Motor neuron (in vitro differentiated cells): ENCODE data around the gene PRX. TPM values are rescaled to one million over a fixed set of nuclear protein-coding genes. Genes with fewer than 3 reads are reported as not detected.
"Not testable (repeated sequence)": the region's sequence is repeated elsewhere in the genome, so short reads cannot be mapped to it uniquely, and the experiment has no call there.

Experiments used
- ATAC-seq, 8 experiments: fragments of 200-7000 bp; cut with Tn5 transposase; replicated peaks in 6 of 8; 2 replicates each; pipeline ENCODE4 v1.8.0; 2021; ENCODE audit warnings: mild to moderate bottlenecking in 8 of 8, moderate library complexity in 8 of 8
- H3K27ac ChIP-seq, 2 donors: fragments of 250-450 bp; sonication (Bioruptor Pico); 2 replicates each; pipeline ENCODE4 v1.9.0; 2021; ENCODE audit warnings: antibody characterized with exemption in 2 of 2, mild to moderate bottlenecking in 2 of 2, moderate library complexity in 1 of 2
- H3K4me1 ChIP-seq, 2 donors: fragments of 250-450 bp; sonication (Bioruptor Pico); replicated peaks in 1 of 2; 2 replicates each; pipeline ENCODE4 v1.6.1; 2021; ENCODE audit warnings: antibody characterized with exemption in 2 of 2, mild to moderate bottlenecking in 2 of 2, moderate library complexity in 1 of 2
- H3K4me3 ChIP-seq, 5 donors: fragments of 250-450 bp; sonication (Bioruptor Pico); 2 replicates each; pipeline ENCODE4 v1.9.0; 2021; ENCODE audit warnings: antibody characterized with exemption in 5 of 5, mild to moderate bottlenecking in 5 of 5, moderate library complexity in 4 of 5
- WGBS, 10 experiments: fragments of 450-650 bp; shearing (Covaris generic); methylation state at CpG; one replicate each; pipeline ENCODE4 v1.0.0; 2022; 5-methylcytosine and 5-hydroxymethylcytosine counted together
- in situ Hi-C, 9 experiments: fragments of 400-800 bp; cut with MboI; loops; one replicate each; pipeline ENCODE4 v1.15.0; 2021; ENCODE audit warnings: low sequenced_read_pairs in 9 of 9, low pct_unique_long_range_greater_than_20kb in 2 of 9; ENCODE audit not compliant: unreplicated experiment in 9 of 9
- total RNA-seq, 8 experiments: library from RNA; unstranded; fragments of 300-600 nt; gene quantifications; 2 replicates each; pipeline versions ENCODE4 v1.2.3 to v1.2.4, GENCODE V29; 2022

Gene PRX
- total RNA-seq, 8 experiments from 2014 or later: 0.71 to 4.1 (median 1.3) TPM

- in situ Hi-C loops: no loop called here
- peak overlapping the region; percentile 86 to 92 for H3K27ac ChIP-seq
- peak overlapping the region; percentile 52 to 86 (median 66) for H3K4me3 ChIP-seq
- H3K4me1 ChIP-seq: peaks cover 12 to 21% of the 10 kb centered on the region in 2 donors
- ATAC-seq: no peak
- 8 to 56% (median 20%) methylated on average over 1 to 11 of the region's 18 CpGs; no CpG with 5 or more reads in 1 of the 10 experiments for WGBS, 10 experiments
Observed at GRCh38 chr19:40444825-40445312, 31.7 kb upstream of the PRX start.

GRCh38 chr19:40444000-40444824, 31.0 kb upstream of the PRX start, which contains the start of gene SERTAD3:
Gene SERTAD3, minus strand, starts transcription at chr19:40444335. Its CDS starts 2,255 bp downstream, at chr19:40442080.
- Histone ChIP-seq H3K27ac (peak within 1 kb of the TSS; percentile 86 to 92), H3K4me1 (peaks cover 12 to 21% of the 10 kb centered on the region in 2 donors), H3K4me3 (peak within 1 kb of the TSS; percentile 52 to 86 (median 66))
- no CpG with 5 or more reads among the region's 72 CpGs for WGBS, 10 experiments
- in situ Hi-C loops: no loop called here
- ATAC-seq: peak; percentile 60 to 80 (median 76)

DNA sequence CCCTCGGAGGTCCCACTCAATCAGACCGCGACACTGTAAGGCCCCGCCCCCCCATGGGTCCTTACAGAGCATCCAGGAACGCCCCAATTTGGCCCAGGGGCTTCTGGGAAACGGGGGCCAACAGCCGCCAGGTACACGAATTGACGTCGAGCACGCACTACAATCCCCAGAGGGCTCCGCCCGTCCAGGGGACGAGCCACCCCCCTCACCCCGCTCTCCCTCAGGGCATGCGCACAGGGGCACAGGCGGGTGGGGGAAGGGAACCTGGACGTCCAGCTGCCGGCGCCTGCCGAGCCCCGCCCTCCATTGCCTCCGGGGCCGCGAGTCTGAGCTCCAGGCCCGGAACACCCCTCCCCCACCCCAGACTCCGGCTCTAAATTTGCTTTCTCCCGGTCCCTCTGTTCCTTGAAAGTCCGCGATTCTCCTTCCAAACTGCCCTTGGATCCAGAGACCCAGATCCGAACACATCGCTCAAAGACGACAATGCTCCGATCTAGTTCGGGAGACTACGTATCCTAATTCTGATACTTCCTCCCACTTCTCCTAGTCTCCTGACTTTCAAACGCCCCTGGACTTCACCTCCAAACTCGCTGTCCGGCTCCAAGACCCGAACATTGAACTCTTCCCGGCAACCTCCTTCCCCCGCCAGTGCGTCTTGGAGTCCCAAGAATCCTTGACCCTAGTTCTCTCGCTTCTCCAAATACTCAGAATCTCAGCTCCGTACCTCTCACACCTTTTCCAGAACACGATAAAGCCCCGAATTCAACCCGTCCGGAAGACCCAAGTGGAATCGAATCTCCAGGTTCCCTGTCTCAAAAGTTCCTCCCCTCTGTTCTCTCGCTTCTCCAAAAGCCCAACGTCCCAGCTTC, 30.2 kb upstream of the PRX start:
- Histone ChIP-seq H3K4me1 (peaks cover 12 to 21% of the 10 kb centered on the region in 2 donors), H3K27ac (peak overlapping the region; percentile 79 to 92), H3K4me3 (peak overlapping the region; percentile 52 to 86 (median 66))
- ATAC-seq: peak; percentile 61 to 76 (median 70)
- 0 to 7% (median 0%) methylated on average over 3 to 15 of the region's 52 CpGs; no CpG with 5 or more reads in 3 of the 10 experiments for WGBS, 10 experiments
- in situ Hi-C loops: no loop called here

DNA sequence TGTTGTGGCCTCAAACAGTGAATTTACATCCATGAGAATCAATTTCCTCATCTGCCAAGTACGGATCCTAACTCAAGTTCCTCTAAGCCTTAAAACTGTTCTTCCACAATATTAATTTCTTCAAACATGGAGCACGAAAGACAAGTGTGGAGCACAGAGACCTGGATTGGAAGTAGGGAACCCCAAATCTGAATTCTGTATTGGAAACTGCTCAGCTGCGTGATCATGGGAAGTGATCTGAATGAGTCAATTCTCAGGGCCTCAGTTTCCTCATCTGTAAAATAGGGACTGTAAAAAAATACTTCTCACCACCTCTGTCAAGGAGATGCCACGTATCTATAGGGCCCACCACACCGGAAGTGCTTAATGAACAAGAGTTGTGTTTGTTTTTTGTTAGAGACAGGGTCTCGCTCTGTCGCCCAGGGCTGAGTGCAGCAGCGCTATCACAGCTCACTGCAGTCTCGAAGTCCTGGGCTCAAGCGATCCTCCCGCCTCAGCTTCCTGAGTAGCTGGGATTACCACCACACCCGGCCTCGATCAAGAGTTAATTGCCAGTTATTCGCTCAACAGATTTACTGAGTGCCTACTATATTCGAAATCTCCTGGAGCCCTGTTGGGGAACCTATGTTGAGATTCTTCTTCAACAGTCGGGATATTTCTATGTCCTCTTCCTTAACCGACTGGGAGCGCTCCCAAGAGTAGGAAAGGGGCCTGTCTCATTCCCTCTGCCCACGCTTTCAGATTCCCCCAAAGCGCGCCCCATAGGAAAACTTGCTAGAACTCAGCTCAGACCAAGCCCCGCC, 29.4 kb upstream of the PRX start:
- 0 to 85% (median 41%) methylated on average over 3 to 9 of the region's 22 CpGs; no CpG with 5 or more reads in 2 of the 10 experiments for WGBS, 10 experiments
- in situ Hi-C loops: no loop called here
- H3K4me1 ChIP-seq: peaks cover 12 to 21% of the 10 kb centered on the region in 2 donors
- H3K27ac ChIP-seq: no peak overlapping the region
- peak in 2 of 8 experiments; percentile 1 to 3 for ATAC-seq
- peak overlapping the region; percentile 52 to 86 (median 66) for H3K4me3 ChIP-seq

DNA sequence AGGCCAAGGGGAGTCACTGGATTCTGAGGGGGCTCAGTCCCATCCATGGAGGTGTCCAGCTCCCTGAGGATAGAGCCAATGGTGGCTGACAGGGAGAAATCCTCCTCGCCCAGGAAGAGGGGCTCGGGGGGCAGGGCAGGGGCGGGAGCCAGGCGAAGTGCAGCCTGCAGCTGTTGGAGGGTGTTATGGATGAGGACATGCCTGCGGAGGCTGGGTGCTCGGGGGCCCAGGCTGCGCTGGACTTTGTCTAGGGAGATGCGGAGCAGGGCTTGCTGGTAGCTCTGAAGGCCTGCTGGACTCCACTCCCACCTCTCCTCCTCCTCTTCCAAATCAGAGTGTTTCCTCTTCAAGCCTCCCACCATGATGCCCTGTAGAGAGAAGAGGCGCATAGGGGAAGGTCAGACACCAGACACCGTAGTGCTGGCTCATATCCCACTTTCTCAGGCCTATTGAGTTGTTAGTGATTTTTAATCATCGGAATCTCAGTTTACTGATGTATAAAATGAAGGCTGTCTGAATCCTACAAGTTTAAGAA, 28.6 kb upstream of the PRX start:
- peaks cover 12 to 21% of the 10 kb centered on the region in 2 donors for H3K4me1 ChIP-seq
- in situ Hi-C loops: no loop called here
- WGBS, 10 experiments: 33 to 95% (median 79%) methylated on average over 1 to 4 of the region's 11 CpGs; no CpG with 5 or more reads in 6 of the 10 experiments
- H3K4me3 ChIP-seq: no peak overlapping the region
- no peak for ATAC-seq
- no peak overlapping the region for H3K27ac ChIP-seq

DNA sequence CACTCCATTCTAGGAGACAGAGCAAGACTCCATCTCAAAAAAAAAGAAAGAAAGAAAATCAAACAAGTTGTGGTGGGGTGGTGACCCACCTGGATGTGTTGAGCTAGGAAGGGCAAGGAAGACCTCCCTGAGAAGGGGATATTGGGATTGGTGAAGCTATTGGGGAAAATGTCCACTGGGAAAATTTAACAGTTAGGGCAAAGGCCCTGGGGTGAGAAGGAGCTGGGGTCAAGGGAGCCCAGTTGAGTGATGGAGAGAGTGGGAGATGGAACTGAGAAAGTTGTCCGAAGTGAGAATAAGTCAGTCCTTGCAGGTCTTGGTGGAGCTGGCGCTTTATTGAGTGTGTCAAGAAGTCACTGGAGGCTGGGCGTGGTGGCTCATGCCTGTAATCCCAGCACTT, 25.1 kb upstream of the PRX start:
- 80 to 100% (median 91%) methylated on average over 1 to 3 of the region's 3 CpGs; no CpG with 5 or more reads in 4 of the 10 experiments for WGBS, 10 experiments
- Histone ChIP-seq H3K27ac (no peak overlapping the region), H3K4me3 (no peak overlapping the region), H3K4me1 (peaks cover 7 to 13% of the 10 kb centered on the region in 2 donors)
- in situ Hi-C loops: no loop called here
- no peak for ATAC-seq

DNA sequence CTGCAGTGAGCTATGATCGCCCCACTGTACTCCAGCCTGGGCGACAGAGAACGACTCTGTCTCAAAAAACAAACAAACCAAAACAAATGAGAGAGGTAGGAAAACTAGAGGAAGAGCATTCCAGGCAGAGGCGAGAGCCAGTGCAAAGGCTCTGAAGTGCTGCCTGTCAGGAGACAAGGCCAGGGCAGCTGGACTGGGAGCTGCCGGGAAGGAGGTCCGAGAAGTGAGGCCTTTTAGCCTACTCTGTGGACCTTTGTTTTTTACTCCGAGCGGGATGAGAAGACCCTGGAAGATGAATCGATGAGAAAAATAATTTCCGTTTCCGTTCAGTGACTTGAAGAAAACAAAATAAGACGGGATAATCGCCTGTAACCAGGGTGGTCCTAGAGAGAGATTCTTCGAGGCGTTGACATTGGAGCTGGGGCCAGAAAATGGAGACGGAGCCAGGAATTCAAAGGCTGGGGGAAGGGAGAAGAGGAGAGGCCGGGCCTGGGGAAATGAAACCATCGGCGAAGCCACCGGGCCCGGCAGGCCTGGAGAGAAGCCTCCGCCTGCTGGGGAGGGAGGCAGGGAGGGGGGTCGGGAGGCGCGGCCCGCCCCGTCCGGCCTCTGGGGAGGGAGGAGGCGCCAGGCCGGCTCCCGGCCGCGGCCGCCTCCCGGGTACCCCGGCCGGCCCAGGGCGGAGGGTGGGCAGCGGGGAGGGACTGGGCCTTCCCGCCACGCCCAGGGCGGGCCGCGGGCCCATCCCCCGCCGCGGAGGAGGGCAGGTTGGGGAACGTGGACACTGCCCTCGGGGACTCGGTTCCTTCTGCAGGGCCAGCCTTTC, 20.4 kb upstream of the PRX start:
- ATAC-seq: peak; percentile 90 to 98 (median 94)
- 0 to 15% (median 5%) methylated on average over 1 to 13 of the region's 50 CpGs; no CpG with 5 or more reads in 1 of the 10 experiments for WGBS, 10 experiments
- in situ Hi-C loops: no loop called here

DNA sequence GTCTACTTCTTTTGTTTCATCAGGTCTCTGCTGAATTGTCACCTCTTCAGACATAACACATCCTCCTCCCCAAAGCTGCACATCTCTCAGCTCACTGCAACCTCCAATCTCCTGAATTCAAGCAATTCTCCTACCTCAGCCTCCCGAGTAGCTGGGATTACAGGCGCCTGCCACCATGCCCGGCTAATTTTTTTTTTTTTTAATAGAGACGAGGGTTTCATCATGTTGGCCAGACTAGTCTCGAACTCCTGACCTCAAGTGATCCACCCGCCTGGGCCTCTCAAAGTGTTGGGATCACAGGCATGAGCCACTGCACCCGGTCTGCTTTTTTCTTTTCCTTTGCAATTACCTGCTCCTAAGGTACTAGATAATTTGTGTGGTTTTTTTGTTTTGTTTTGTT, 19.6 kb upstream of the PRX start:
- H3K4me3 ChIP-seq, in situ Hi-C loops, ATAC-seq: not testable (repeated sequence)
- H3K27ac ChIP-seq: peak overlapping the region in 1 of 2 donors; percentile 89
- 17 to 100% (median 83%) methylated on average over 1 to 5 of the region's 7 CpGs; no CpG with 5 or more reads in 3 of the 10 experiments for WGBS, 10 experiments
- peaks cover 13 to 18% of the 10 kb centered on the region in 2 donors for H3K4me1 ChIP-seq

More for the DNA sequence above, 20.4 kb upstream of the PRX start:
- H3K4me3 ChIP-seq: peak overlapping the region; percentile 4 to 27 (median 22)
- peak overlapping the region; percentile 83 to 89 for H3K27ac ChIP-seq
- peaks cover 13 to 18% of the 10 kb centered on the region in 2 donors for H3K4me1 ChIP-seq

- Histone ChIP-seq H3K27ac (no peak overlapping the region), H3K4me1 (peaks cover 13 to 18% of the 10 kb centered on the region in 2 donors), H3K4me3 (no peak overlapping the region)
- ATAC-seq: no peak
- in situ Hi-C loops: no loop called here
- 89 to 100% (median 92%) methylated on average over 1 to 3 of the region's 3 CpGs; no CpG with 5 or more reads in 1 of the 10 experiments for WGBS, 10 experiments
Observed at GRCh38 chr19:40431698-40432097, 18.5 kb upstream of the PRX start.

- H3K27ac ChIP-seq, in situ Hi-C loops, H3K4me3 ChIP-seq, ATAC-seq: not testable (repeated sequence)
- WGBS, 10 experiments: 76 to 100% (median 100%) methylated on average over 1 to 6 of the region's 10 CpGs; no CpG with 5 or more reads in 3 of the 10 experiments
- peaks cover 13 to 18% of the 10 kb centered on the region in 2 donors for H3K4me1 ChIP-seq
Observed at GRCh38 chr19:40430242-40430641, 17.1 kb upstream of the PRX start.

DNA sequence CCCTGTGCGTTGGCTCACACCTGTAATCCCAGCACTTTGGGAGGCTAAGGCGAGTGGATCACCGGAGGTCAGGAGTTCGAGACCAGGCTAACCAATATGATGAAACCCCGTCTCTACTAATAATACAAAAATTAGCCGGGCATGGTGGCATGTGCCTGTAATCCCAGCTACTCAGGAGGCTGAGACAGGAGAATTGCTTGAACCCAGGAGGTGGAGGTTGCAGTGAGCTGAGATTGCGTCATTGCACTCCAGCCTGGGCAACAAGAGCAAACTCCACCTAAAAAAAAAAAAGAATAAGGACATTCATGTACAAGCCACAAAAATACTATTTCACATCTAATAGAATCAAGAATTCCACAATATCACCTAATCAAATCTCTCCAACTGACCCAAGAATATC, 15.0 kb upstream of the PRX start:
- in situ Hi-C loops, H3K27ac ChIP-seq, H3K4me3 ChIP-seq, ATAC-seq: not testable (repeated sequence)
- H3K4me1 ChIP-seq: peaks cover 6 to 12% of the 10 kb centered on the region in 2 donors
- WGBS, 10 experiments: 88 to 100% (median 100%) methylated on average over 1 to 6 of the region's 7 CpGs; no CpG with 5 or more reads in 3 of the 10 experiments
